Measurements from ENCODE around the gene GPANK1. TPM values are rescaled to one million over a fixed set of nuclear protein-coding genes. Genes with fewer than 3 reads are reported as not detected.

The GPANK1 gene
- total RNA-seq, 1 donor from 2014 or later, result 20.2 TPM

- no peak for DNase-seq (ENCODE audit: extremely low spot score, unreplicated experiment)
- Mint-ChIP-seq H3K27me3 (no peaks in the 10 kb centered on the region), H3K27ac (peak overlapping the region; percentile 95), H3K4me3 (peak overlapping the region; percentile 87), H3K36me3 (peaks cover 5% of the 10 kb centered on the region), H3K4me1 (ENCODE audit: unreplicated experiment) (peaks cover 20% of the 10 kb centered on the region), H3K9me3 (no peaks in the 10 kb centered on the region)
- TF ChIP-seq CTCF (conservative IDR thresholded peaks at IDR 0.05), result no peak
Measured at GRCh38 chr6:31683591-31683990, 18.8 kb upstream of the GPANK1 start.

DNA sequence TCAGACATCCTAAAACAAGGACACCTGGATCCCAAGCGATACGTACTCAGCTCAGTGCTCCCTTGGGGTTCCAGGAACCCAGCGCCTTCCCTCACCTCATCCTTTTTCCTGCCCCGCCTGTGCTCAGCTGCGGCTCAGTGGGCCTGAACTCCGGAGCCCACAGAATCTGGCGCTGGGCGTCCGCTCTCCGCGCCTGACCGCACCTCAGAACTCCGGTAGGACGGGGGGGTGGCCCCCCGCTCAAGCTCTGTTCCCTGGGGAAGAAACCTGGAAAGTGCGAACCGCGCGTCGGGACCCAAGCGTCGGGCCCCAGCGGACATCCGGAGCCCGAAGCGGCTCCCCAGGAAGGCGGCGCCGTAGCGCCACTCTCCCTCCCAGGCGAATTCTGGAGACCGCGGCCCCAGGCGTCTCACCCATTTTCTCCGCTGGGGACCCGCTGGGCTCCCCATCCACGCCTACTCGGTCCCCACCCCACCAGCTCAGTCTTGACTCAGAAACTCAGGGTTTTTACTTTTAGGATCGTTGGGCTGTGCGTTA is 16.4 kb upstream of the GPANK1 start:
- Mint-ChIP-seq H3K36me3 (peaks cover 2% of the 10 kb centered on the region), H3K27ac (peak overlapping the region; percentile 77), H3K4me3 (peak overlapping the region; percentile 87), H3K4me1 (ENCODE audit: unreplicated experiment) (peaks cover 20% of the 10 kb centered on the region), H3K27me3 (no peaks in the 10 kb centered on the region), H3K9me3 (no peaks in the 10 kb centered on the region)
- DNase-seq (ENCODE audit: extremely low spot score, unreplicated experiment), result no peak
- peak; percentile 18 for TF ChIP-seq CTCF (conservative IDR thresholded peaks at IDR 0.05)

GRCh38 chr6:31680226-31681134 is 15.7 kb upstream of the GPANK1 start, which contains the start of gene LY6G5C:
Gene LY6G5C, minus strand, starts transcription at chr6:31681067. Its CDS starts 694 bp downstream, at chr6:31680373.
- H3K4me1 Mint-ChIP-seq (ENCODE audit: unreplicated experiment), result peaks cover 20% of the 10 kb centered on the region
- no peaks in the 10 kb centered on the region for H3K27me3 Mint-ChIP-seq
- peak; percentile 85 for DNase-seq (ENCODE audit: extremely low spot score, unreplicated experiment)
- H3K27ac Mint-ChIP-seq, result peak within 1 kb of the TSS; percentile 77
- H3K9me3 Mint-ChIP-seq, result no peaks in the 10 kb centered on the region
- H3K4me3 Mint-ChIP-seq, result peak within 1 kb of the TSS; percentile 87
- TF ChIP-seq CTCF (conservative IDR thresholded peaks at IDR 0.05), result peak; percentile 82
- no peaks in the 10 kb centered on the region for H3K36me3 Mint-ChIP-seq

- no peaks in the 10 kb centered on the region for H3K27me3 Mint-ChIP-seq
- no peaks in the 10 kb centered on the region for H3K36me3 Mint-ChIP-seq
- DNase-seq (ENCODE audit: extremely low spot score, unreplicated experiment), result no peak
- H3K4me3 Mint-ChIP-seq, result no peak overlapping the region
- peaks cover 13% of the 10 kb centered on the region for H3K4me1 Mint-ChIP-seq (ENCODE audit: unreplicated experiment)
- no peak for TF ChIP-seq CTCF (conservative IDR thresholded peaks at IDR 0.05)
- H3K27ac Mint-ChIP-seq, result no peak overlapping the region
- no peaks in the 10 kb centered on the region for H3K9me3 Mint-ChIP-seq
Measured at GRCh38 chr6:31677955-31678354, 13.2 kb upstream of the GPANK1 start.

- H3K36me3 Mint-ChIP-seq, result peaks cover 3% of the 10 kb centered on the region
- no peak overlapping the region for H3K4me3 Mint-ChIP-seq
- no peak for TF ChIP-seq CTCF (conservative IDR thresholded peaks at IDR 0.05)
- no peak for DNase-seq (ENCODE audit: extremely low spot score, unreplicated experiment)
- H3K9me3 Mint-ChIP-seq, result no peaks in the 10 kb centered on the region
- peaks cover 13% of the 10 kb centered on the region for H3K4me1 Mint-ChIP-seq (ENCODE audit: unreplicated experiment)
- no peak overlapping the region for H3K27ac Mint-ChIP-seq
- H3K27me3 Mint-ChIP-seq, result no peaks in the 10 kb centered on the region
Measured at GRCh38 chr6:31676904-31677303, 12.1 kb upstream of the GPANK1 start.
